A549 (cell line): ENCODE measurements around the gene NRG3.

ENCODE experiments used
- CTCF ChIP-seq: fragments of >200 bp; sonication (Bioruptor Twin); formaldehyde crosslinking; IDR thresholded peaks from 3 replicates; pipeline ENCODE4 v1.5.1; 2016
- EHF ChIP-seq: fragments of 250-450 bp; sonication (Bioruptor Pico); IDR thresholded peaks from 2 replicates; pipeline ENCODE4 v1.5.0; 2020; ENCODE audit warnings: mild to moderate bottlenecking
- EP300 ChIP-seq, 2 experiments: fragments of >200 bp; sonication (Bioruptor Twin); formaldehyde crosslinking; IDR thresholded peaks; 2 replicates in 1 of 2; 3 replicates in 1 of 2; pipeline ENCODE4 v1.6.1; 2016 to 2017
- MAX ChIP-seq: IDR thresholded peaks from 2 replicates; pipeline ENCODE4 v1.6.1; 2012
- POLR2A ChIP-seq: IDR thresholded peaks from 2 replicates; pipeline ENCODE4 v1.6.1; 2012; ENCODE audit warnings: mild to moderate bottlenecking, low read length
- RAD21 ChIP-seq, 2 experiments: fragments of >200 bp in 1 of 2; sonication (Bioruptor Twin) in 1 of 2; formaldehyde crosslinking in 1 of 2; IDR thresholded peaks in 1 of 2; conservative IDR thresholded peaks in 1 of 2; 2 replicates in 1 of 2; 3 replicates in 1 of 2; pipeline ENCODE4 v1.6.1; 2012 to 2018; ENCODE audit warnings: inconsistent platforms in 1 of 2
- RCOR1 ChIP-seq: fragments of 150-350 bp; IDR thresholded peaks from 2 replicates; pipeline ENCODE4 v1.6.1; 2014; ENCODE audit warnings: antibody characterized with exemption, low read length, low read depth
- ZFP36 ChIP-seq: fragments of 450-650 bp; IDR thresholded peaks from 2 replicates; pipeline ENCODE4 v1.6.1; 2014; ENCODE audit warnings: borderline replicate concordance; ENCODE audit not compliant: partially characterized antibody

GRCh38 chr10:82128527-82128926 is 253.5 kb downstream of the NRG3 start:
- TF ChIP-seq EP300 (IDR thresholded peaks at IDR 0.05) = no peak
- TF ChIP-seq ZFP36 = no peak
- no peak for TF ChIP-seq RAD21 (conservative IDR thresholded peaks at IDR 0.05 in 1 of 2, IDR thresholded peaks at IDR 0.05 in 1 of 2)
- TF ChIP-seq MAX = no peak
- no peak for TF ChIP-seq EHF
- no peak for TF ChIP-seq CTCF
- TF ChIP-seq POLR2A = no peak
- TF ChIP-seq RCOR1 = no peak
